T-helper 22 cell (primary cell): ENCODE results near the gene PRPF31.

ENCODE experiments used
- DNase-seq: peaks from one replicate; pipeline ENCODE4 v3.0.0-alpha.2; 2020; ENCODE audit warnings: low read depth

The PRPF31 gene

GRCh38 chr19:54107876-54108490, 7.6 kb upstream of the PRPF31 start:
- no peak for DNase-seq

GRCh38 chr19:54108496-54108895, 7.1 kb upstream of the PRPF31 start:
- DNase-seq: no peak

GRCh38 chr19:54109651-54110050, 5.9 kb upstream of the PRPF31 start:
- no peak for DNase-seq

GRCh38 chr19:54114340-54115108, 1.0 kb upstream of the PRPF31 start:
- peak; percentile 41 for DNase-seq

GRCh38 chr19:54121259-54121658, 5.7 kb downstream of the PRPF31 start:
- DNase-seq: no peak

- no peak for DNase-seq
Observed at GRCh38 chr19:54123682-54124081, 8.1 kb downstream of the PRPF31 start.

GRCh38 chr19:54124393-54124792, 8.8 kb downstream of the PRPF31 start:
- no peak for DNase-seq

GRCh38 chr19:54125713-54126112, 10.2 kb downstream of the PRPF31 start:
- no peak for DNase-seq

- DNase-seq: no peak
Observed at GRCh38 chr19:54127688-54128440, 12.3 kb downstream of the PRPF31 start.

GRCh38 chr19:54128441-54128725, 12.8 kb downstream of the PRPF31 start:
- DNase-seq: no peak

- no peak for DNase-seq
Observed at GRCh38 chr19:54128796-54129616, 13.5 kb downstream of the PRPF31 start.

GRCh38 chr19:54129617-54129996, 14.1 kb downstream of the PRPF31 start:
- DNase-seq: no peak

- no peak for DNase-seq
Observed at GRCh38 chr19:54133312-54133956, 17.9 kb downstream of the PRPF31 start.

- no peak for DNase-seq
Observed at GRCh38 chr19:54133957-54134590, 18.5 kb downstream of the PRPF31 start.

GRCh38 chr19:54136086-54136863, 20.7 kb downstream of the PRPF31 start:
- DNase-seq: no peak

- peak; percentile 100 for DNase-seq
Observed at GRCh38 chr19:54136864-54137698, 21.5 kb downstream of the PRPF31 start.

GRCh38 chr19:54137699-54138488, 22.3 kb downstream of the PRPF31 start, which contains the start of gene CNOT3:
CNOT3 (plus strand) TSS chr19:54137762; CDS start chr19:54142979, 5,217 bp downstream.
- peak; percentile 39 for DNase-seq

- DNase-seq: no peak
Observed at GRCh38 chr19:54138489-54139256, 23.1 kb downstream of the PRPF31 start.
